AG09319 (cell line): ENCODE data around the gene SLC7A11.
A peak's percentile ranks its signal among the peaks of the same experiment; 100 is the strongest.

Experiments
- DNase-seq: peaks from one replicate; pipeline ENCODE4 v3.0.0-alpha.2; 2010; ENCODE audit warnings: low read depth; ENCODE audit errors: extremely low read depth
- TF ChIP-seq, protein P1 (sequence below): IDR thresholded peaks from 2 replicates; pipeline ENCODE4 v1.5.1; 2011; ENCODE audit warnings: low read depth, mild to moderate bottlenecking, inconsistent platforms, low read length, moderate library complexity

Gene SLC7A11

DNA sequence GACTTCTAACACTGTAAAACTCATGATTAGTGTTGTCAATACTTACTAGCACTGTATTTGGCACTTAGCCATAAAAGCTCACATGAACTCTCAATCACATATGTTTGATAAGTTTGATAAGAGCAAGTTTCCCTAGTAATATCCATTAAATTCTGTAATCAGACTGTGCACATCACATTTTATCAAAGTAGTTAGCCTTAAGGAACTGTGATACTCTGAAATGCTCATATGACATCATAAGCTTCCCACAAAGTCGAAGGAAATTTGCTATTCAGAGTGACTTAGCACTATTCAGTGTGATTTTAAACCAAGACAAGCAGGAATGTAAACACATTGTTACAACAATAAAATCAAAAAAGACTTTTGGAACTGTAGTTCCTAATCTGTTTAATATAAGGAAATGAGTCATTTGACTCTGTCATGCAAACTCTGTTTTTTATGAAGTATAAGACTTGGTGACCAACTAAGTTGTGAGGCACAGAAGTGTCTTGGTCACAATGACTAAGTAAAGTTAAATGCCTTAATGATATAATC is 6.7 kb downstream of the SLC7A11 start:
- DNase-seq: peak; percentile 92

DNA sequence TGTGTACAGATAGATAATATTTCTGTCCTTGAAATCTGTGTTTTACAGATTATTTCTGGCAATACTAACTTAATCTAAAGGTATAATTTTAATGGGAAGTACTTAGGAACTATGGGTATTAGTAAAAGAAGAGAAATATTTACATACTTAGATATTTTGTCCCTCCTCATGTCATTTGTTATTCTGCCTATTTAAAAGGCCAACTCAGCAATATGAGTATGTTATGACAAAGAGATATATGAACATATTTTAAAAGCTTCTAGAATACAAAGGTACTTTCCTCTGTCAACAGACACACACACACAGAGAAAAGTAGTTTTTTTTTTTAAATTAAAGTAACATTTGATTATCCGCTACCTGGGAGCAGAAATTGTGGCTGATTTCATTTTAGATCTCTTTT is 7.9 kb downstream of the SLC7A11 start:
- TF ChIP-seq, protein P1, sequence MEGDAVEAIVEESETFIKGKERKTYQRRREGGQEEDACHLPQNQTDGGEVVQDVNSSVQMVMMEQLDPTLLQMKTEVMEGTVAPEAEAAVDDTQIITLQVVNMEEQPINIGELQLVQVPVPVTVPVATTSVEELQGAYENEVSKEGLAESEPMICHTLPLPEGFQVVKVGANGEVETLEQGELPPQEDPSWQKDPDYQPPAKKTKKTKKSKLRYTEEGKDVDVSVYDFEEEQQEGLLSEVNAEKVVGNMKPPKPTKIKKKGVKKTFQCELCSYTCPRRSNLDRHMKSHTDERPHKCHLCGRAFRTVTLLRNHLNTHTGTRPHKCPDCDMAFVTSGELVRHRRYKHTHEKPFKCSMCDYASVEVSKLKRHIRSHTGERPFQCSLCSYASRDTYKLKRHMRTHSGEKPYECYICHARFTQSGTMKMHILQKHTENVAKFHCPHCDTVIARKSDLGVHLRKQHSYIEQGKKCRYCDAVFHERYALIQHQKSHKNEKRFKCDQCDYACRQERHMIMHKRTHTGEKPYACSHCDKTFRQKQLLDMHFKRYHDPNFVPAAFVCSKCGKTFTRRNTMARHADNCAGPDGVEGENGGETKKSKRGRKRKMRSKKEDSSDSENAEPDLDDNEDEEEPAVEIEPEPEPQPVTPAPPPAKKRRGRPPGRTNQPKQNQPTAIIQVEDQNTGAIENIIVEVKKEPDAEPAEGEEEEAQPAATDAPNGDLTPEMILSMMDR: no peak
- DNase-seq: no peak

More for the DNA sequence above, 6.7 kb downstream of the SLC7A11 start:
- TF ChIP-seq, protein P1: no peak

DNA sequence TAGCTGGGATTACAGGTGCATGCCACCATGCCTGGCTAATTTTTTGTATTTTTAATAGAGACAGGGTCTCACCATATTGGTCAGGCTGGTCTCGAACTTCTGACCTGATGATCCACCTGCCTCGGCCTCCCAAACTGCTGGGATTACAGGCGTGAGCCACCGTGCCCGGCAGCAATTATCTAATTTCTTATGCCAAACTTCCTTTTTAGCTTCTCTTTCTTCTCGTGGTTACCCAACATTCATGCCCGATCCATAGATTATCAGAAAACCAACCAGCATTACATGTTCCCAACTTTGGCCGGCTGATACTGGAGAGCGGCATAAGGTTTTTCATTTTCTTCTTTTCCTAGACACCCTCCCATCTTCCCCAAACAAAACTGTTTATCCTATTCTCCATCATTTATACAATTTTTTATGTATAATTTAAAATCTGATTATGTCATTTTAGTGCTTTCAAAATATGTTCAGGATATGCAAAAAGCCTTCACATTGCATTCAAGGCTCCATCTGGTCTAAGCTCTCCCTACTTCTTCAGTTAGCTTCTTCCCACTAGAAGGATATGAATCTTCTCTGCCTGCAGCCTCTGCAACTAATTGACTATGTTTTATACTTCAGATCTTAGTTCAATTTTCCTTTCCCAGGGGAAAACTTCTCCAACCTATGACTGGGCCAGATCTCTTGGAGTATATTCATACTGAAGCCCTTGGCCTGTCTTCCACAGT is 8.7 kb downstream of the SLC7A11 start:
- no peak for DNase-seq
- TF ChIP-seq, protein P1: no peak

DNA sequence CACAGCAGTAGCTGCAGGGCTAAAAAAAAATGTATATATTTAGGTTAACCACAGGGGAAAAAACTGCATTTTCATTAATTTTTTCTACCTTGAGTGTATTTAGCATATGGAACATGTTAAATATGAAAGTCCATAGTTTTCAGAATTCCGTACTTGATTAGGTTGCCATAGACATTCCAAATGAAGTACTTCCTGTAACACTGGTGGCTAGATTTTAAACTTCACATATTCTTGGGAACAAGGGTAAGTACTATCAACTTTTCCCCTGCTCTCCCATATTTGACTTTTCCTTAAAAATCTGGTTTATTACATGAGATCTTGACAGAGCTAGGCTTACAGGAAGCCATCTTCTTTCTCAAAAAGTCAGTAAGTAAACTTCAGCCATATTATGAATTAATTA is 9.8 kb downstream of the SLC7A11 start:
- TF ChIP-seq, protein P1: no peak
- no peak for DNase-seq

DNA sequence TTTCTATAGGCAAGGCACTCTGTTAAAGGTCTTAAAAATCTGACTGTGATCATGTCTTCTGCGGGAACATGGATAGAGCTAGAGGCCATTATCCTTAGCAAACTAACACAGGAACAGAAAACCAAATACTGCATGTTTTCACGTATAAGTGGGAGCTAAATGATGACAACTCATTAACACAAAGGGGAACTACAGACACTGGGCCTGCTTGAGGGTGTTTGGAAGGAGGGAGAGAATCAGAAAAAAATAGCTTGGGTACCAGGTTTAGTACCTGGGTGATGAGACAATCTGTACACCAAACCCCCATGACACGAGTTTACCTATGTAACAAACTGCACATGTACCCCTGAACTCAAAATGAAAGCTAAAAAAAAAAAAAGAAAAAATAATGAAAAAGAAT is 12.1 kb downstream of the SLC7A11 start:
- DNase-seq: no peak
- TF ChIP-seq, protein P1: no peak

DNA sequence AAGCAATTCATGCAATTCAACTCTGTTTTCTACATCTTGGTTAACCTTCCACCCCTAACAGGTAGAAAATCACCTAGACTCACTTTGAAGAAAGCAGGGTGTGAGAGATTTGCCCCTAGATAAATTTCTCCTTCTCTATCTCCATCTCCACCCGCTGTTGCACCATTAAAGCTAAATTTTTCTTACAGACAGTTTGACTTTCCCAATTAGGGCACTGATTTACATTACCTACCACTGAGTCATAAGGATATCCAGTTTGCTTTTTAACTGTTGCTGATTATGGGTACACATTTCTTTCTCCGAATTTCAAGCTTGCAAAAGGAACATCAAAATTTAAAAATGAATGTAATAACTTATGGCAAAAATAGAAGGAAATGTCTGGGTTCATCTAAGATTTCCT is 13.0 kb downstream of the SLC7A11 start:
- TF ChIP-seq, protein P1: no peak
- no peak for DNase-seq

DNA sequence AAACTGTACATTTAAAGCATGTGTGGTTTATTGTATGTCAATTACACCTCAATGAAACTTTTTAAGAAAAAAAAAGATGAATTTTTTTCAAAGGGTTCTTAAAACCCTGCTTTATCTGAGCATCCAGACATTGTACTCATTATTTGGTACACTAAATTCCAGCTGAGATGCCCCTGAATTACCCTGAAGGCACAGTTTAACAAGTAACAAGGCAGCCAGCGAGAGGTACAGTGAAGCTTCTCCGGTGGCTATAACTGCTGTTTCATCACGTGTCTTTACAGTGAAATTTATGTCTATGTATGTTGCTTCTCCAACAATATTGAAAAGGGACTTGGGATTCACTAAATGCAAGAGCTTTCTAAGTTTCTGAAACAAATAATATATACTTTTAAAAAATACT is 15.8 kb downstream of the SLC7A11 start:
- TF ChIP-seq, protein P1: no peak
- no peak for DNase-seq
